Measurements from ENCODE around the gene FBN2.

The FBN2 gene

GRCh38 chr5:128259607-128260021 is 278.4 kb downstream of the FBN2 start:
- in situ Hi-C loops (cut with MboI; ENCODE audit: low sequenced_read_pairs): no loop called here

DNA sequence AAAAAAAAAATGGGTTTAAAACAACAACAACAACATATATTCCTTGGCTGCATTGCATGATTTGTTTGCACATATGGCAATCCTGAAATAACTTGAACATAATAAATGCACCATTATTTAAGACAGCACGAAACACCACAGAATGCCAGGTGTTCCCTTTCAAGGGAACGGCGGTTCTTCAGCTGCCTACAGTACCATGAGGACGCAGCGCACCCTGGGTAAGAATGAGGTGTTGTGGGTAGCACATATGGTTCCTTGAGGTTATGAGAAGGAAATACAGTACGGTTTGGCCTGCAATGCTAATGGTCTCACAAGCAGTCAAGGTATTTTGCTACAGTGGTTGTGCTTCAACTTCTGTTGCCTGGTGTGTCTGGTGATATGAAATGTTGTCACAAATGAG is 279.7 kb downstream of the FBN2 start:
- in situ Hi-C loops (cut with MboI; ENCODE audit: low sequenced_read_pairs): no loop called here

GRCh38 chr5:128257076-128257475 is 281.0 kb downstream of the FBN2 start:
- in situ Hi-C loops (cut with MboI; ENCODE audit: low sequenced_read_pairs): no loop called here

- in situ Hi-C loops (cut with MboI; ENCODE audit: low sequenced_read_pairs): no loop called here
These were observed 283.3 kb downstream of the FBN2 start for GRCh38 chr5:128254789-128255188.

DNA sequence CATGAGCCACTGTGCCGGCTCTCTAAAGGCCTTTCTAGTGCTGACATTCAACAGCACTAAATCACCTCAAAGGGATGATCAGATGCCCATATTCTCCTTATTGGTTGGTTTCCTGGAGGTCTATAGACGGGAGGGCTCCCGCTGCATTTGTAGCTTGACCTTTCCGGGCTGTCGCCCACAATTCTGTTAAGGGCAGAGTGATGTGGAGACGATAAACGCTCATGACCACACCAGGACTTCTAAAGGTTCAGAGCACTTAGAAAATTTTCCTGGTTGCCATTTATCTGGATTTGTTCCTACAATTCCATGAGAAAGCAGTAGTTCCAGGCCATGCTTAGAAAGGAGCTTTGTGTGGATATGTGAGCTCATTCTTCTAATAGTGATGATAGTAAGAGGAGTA is 284.2 kb downstream of the FBN2 start:
- in situ Hi-C loops (cut with MboI; ENCODE audit: low sequenced_read_pairs): no loop called here

GRCh38 chr5:128253161-128253560 is 284.9 kb downstream of the FBN2 start:
- in situ Hi-C loops (cut with MboI; ENCODE audit: low sequenced_read_pairs): no loop called here

GRCh38 chr5:128252756-128253155 is 285.3 kb downstream of the FBN2 start:
- in situ Hi-C loops (cut with MboI; ENCODE audit: low sequenced_read_pairs): no loop called here

- in situ Hi-C loops (cut with MboI; ENCODE audit: low sequenced_read_pairs): no loop called here
These were observed 285.8 kb downstream of the FBN2 start for GRCh38 chr5:128252196-128252595.

DNA sequence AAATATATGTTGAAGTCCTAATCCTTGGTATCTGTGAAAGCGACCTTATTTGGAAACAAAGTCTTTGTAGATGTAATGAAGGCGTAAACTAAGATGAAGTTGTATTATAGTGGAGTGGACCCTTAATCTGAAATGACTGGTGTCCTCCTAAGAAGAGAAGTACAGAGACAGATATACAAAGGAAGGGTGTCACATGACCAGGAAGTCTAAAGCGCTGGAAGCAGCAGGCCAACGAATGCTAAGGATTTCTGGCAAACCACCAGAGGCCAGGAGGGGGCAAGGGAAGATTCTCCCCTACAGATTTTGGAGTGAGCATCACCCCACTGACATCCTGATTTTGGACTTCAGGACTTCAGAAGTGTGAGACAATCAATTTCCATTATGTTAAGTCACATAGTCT is 292.1 kb downstream of the FBN2 start:
- in situ Hi-C loops (cut with MboI; ENCODE audit: low sequenced_read_pairs): no loop called here

DNA sequence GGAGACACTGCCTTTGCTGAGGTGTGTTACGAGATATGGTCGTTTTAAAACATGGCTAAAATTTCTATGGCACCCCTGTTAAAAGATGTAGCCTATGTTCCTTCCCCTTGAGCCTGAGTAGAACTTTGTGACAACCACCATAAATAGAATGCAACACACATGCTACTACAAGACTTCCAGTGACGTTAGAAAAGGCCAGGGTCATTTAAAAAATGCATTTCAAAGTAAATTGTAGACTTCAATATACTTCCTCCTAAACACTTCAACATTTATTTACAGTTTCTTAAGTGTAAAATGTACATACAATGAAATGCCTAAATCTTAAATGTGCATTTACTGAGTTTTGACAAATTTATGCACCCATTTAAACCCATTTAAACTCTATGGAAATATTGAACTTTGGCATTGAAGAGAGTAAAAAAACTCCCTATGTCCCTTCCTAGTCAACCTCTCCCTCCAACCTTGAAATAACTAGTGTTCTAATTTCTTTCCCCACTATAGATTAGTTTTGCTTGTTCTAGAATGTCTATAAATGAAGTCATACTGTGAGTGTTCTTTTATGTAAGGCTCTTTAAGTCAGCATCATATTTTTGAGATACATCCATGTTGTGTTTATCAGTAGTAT is 294.0 kb downstream of the FBN2 start:
- in situ Hi-C loops (cut with MboI; ENCODE audit: low sequenced_read_pairs): no loop called here

- in situ Hi-C loops (cut with MboI; ENCODE audit: low sequenced_read_pairs): no loop called here
These were observed 296.9 kb downstream of the FBN2 start for GRCh38 chr5:128241051-128241695.

- in situ Hi-C loops (cut with MboI; ENCODE audit: low sequenced_read_pairs): no loop called here
These were observed 300.5 kb downstream of the FBN2 start for GRCh38 chr5:128237546-128237945.

GRCh38 chr5:128237000-128237399 is 301.0 kb downstream of the FBN2 start:
- in situ Hi-C loops (cut with MboI; ENCODE audit: low sequenced_read_pairs): no loop called here

- in situ Hi-C loops (cut with MboI; ENCODE audit: low sequenced_read_pairs): no loop called here
These were observed 301.7 kb downstream of the FBN2 start for GRCh38 chr5:128236334-128236733.

DNA sequence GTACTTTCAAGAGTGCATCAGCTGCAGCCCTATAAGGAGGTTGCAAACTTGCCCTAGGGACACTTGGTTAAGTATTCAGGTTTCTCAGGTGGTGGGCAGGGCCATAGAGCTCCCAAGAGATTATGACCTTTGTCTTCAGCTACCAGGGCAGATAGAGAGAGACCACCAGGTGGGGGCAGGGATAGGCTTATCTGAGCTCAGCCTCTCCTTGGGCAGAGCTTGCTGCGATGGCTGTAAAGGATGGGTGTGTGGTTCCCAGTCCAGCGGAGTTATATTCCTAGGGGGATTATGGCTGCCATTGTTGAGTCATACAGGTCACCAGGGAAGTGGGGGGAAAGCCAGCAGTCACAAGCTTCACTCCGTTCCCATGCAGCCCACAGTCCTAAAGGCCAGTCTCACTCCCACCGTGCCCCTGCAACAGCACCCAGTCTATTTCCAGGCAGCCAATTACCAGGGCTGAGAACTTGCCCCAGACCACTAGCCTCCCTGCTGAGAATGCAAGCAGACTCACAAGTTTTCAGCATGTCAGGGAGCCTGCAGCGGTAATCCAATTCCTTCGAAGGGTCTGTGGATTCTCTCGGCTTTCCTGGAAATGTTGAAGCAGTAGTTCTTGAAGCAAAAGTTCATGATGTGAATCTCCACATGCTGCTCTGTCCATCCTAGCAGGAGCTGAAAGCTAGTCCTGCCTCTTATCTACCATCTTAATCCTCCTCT is 303.0 kb downstream of the FBN2 start:
- in situ Hi-C loops (cut with MboI; ENCODE audit: low sequenced_read_pairs): no loop called here

- in situ Hi-C loops (cut with MboI; ENCODE audit: low sequenced_read_pairs): no loop called here
These were observed 309.5 kb downstream of the FBN2 start for GRCh38 chr5:128228521-128228920.

- in situ Hi-C loops (cut with MboI; ENCODE audit: low sequenced_read_pairs): no loop called here
These were observed 310.0 kb downstream of the FBN2 start for GRCh38 chr5:128228008-128228407.

DNA sequence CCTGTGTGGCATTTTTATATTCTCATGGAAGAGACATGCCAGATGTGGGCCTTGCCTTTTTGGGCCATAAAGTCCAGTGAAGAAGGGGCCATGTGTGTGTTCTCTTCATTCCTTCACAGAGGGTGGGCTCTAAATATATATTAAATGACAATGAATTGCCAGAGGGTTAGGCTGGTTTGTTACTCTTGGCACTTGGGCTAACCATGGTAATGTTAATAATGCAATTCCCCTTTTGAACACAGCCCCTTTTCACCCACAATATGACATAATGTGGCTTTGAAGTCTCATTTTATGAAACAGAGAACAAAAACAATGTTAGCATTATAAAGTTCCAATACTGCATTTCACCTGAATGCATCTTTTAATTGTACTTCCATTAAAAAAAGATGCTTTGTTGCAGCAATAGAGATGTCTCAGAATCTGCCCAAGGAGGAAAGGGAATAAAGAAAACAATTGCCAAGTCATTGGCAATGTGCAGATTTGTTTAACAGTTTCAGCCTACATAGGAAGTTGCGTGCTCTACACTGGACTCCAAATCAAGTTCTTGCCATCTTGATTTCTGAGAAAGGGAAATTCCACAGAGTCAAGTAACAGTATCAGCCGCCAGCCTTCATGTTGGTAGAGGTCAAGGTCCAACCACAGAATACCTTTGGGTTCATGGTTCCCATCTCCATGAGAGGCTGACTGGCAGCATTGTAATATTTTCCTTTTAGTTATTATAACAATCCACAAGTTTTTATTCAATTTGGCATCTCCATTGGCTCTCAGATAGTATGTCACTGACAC is 312.6 kb downstream of the FBN2 start:
- in situ Hi-C loops (cut with MboI; ENCODE audit: low sequenced_read_pairs): no loop called here

DNA sequence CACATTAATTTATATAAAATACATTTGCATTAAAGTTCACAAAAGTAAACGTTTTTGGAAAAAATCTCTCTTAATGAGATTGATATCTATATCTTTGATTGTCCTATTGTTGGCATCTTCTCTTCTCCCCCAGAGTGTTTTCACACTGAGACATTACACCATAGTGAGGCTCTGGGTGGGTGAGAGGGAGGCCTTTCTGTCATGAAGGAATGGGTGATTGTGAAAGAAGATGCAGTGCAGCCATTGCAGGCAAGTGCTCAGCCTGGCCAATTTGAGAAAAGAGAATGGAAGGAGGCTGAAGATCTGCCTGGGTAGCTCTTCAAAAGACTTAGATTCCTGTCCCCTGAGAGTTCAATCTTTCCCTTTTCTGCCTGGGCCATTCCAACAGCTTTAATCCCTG is 313.7 kb downstream of the FBN2 start:
- in situ Hi-C loops (cut with MboI; ENCODE audit: low sequenced_read_pairs): loop anchor here (25.0 kb wide), 2 partner anchors 662 to 1538 kb away; no protein-coding TSS in a partner anchor

DNA sequence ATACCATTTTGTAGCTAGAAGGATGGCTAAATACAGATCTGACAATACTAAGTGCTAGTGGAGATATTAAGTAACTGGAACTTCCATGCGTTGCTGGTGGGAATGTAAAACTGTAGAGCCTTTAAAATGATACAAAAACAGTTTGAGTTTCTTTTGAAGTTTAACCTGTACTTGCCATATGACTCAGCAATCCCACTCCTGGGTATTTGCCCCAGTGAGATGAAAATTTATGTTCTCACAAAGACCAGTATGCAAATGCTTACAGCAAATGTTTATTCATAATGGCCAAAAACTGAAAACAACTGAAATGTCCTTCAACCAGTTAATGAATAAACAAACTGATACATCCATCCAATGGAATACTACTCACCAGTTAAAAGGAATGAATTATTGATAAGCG is 317.2 kb downstream of the FBN2 start:
- in situ Hi-C loops (cut with MboI; ENCODE audit: low sequenced_read_pairs): loop anchor here (25.0 kb wide), 2 partner anchors 659 to 1541 kb away; no protein-coding TSS in a partner anchor

DNA sequence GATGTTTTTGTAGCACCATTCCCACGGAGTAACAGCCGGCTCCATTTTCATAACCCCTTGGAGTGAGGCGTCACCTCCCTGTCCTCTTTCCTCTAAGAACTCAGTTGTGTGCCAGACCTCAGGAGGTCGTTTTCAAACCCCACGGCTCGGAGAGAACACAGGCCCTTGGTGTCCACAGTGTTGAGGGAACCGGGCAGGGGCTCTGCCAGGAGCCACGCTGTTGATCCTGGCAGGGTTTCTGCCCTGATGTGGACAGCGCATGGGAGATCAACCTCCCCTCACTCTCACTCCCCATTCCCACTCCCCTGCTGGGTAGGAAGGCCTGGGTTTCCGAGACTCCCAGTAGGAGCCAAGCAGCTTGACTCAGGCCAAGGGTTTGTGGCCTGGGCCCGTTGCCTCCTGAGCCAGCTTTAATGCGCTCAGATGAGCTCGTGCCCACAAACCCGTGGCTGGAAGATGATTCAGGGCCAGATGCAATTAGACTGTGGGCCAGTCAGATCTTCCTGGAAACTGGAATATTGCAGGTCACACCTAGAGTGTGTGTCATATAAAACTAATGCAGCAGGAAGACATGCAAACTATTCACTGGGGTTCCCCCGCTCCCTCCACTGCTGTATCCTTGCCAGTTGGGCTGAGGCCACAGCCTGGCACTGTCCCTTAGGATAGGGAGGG is 321.0 kb downstream of the FBN2 start:
- in situ Hi-C loops (cut with MboI; ENCODE audit: low sequenced_read_pairs): loop anchor here (25.0 kb wide), 2 partner anchors 655 to 1545 kb away; no protein-coding TSS in a partner anchor
